ENCODE results near the gene NSFL1C.
"Not testable (repeated sequence)": the region's sequence is repeated elsewhere in the genome, so short reads cannot be mapped to it uniquely, and the experiment has no call there.

NSFL1C gene

GRCh38 chr20:1401451-1401907 is 65.2 kb downstream of the NSFL1C start:
- TF ChIP-seq CTCF (IDR thresholded peaks at IDR 0.05): no peak
- Histone ChIP-seq H3K9me3 (no peaks in the 10 kb centered on the region), H3K27me3 (peaks cover 0 to 40% of the 10 kb centered on the region in 2 donors), H3K4me3 (no peak overlapping the region), H3K4me1 (no peaks in the 10 kb centered on the region), H3K27ac (no peak overlapping the region), H3K36me3 (no peaks in the 10 kb centered on the region)
- DNase-seq: no peak
- intact Hi-C loops (cut with DNase I; ENCODE audit: low total_unique reads): no loop called here

- intact Hi-C loops (cut with DNase I; ENCODE audit: low total_unique reads); H3K27ac ChIP-seq; H3K9me3 ChIP-seq; H3K4me3 ChIP-seq; H3K4me1 ChIP-seq; DNase-seq; H3K36me3 ChIP-seq: not testable (repeated sequence)
- peaks cover 0 to 40% of the 10 kb centered on the region in 2 donors for H3K27me3 ChIP-seq
These were observed 66.8 kb downstream of the NSFL1C start for GRCh38 chr20:1399678-1400366.

GRCh38 chr20:1398185-1398584 is 68.5 kb downstream of the NSFL1C start:
- H3K4me1 ChIP-seq; H3K27ac ChIP-seq; H3K9me3 ChIP-seq; H3K4me3 ChIP-seq; H3K36me3 ChIP-seq; DNase-seq; intact Hi-C loops (cut with DNase I; ENCODE audit: low total_unique reads): not testable (repeated sequence)
- peaks cover 0 to 31% of the 10 kb centered on the region in 2 donors for H3K27me3 ChIP-seq

GRCh38 chr20:1397710-1398109 is 68.9 kb downstream of the NSFL1C start:
- intact Hi-C loops (cut with DNase I; ENCODE audit: low total_unique reads): no loop called here
- Histone ChIP-seq H3K4me3 (no peak overlapping the region), H3K4me1 (peaks cover 0 to 7% (median 5%) of the 10 kb centered on the region in 4 donors), H3K27ac (no peak overlapping the region), H3K27me3 (peaks cover 0 to 31% of the 10 kb centered on the region in 2 donors), H3K36me3 (no peaks in the 10 kb centered on the region), H3K9me3 (no peaks in the 10 kb centered on the region)
- TF ChIP-seq CTCF (IDR thresholded peaks at IDR 0.05): peak in 1 of 2 experiments; percentile 10
- DNase-seq: no peak

- peaks cover 0 to 26% of the 10 kb centered on the region in 2 donors for H3K27me3 ChIP-seq
- H3K27ac ChIP-seq: no peak overlapping the region
These were observed 69.9 kb downstream of the NSFL1C start for GRCh38 chr20:1396702-1397101.

GRCh38 chr20:1396264-1396663 is 70.4 kb downstream of the NSFL1C start:
- DNase-seq: no peak
- Histone ChIP-seq H3K4me1 (peaks cover 0 to 19% (median 12%) of the 10 kb centered on the region in 4 donors), H3K36me3 (no peaks in the 10 kb centered on the region), H3K4me3 (no peak overlapping the region), H3K27me3 (peaks cover 0 to 25% of the 10 kb centered on the region in 2 donors), H3K9me3 (no peaks in the 10 kb centered on the region), H3K27ac (no peak overlapping the region)
- intact Hi-C loops (cut with DNase I; ENCODE audit: low total_unique reads): no loop called here
- TF ChIP-seq CTCF (IDR thresholded peaks at IDR 0.05): no peak

More at GRCh38 chr20:1396702-1397101, 69.9 kb downstream of the NSFL1C start:
- Histone ChIP-seq H3K4me1 (peaks cover 0 to 15% (median 8%) of the 10 kb centered on the region in 4 donors), H3K4me3 (no peak overlapping the region), H3K9me3 (no peaks in the 10 kb centered on the region), H3K36me3 (no peaks in the 10 kb centered on the region)
- DNase-seq: no peak
- intact Hi-C loops (cut with DNase I; ENCODE audit: low total_unique reads): no loop called here
- no peak for TF ChIP-seq CTCF (IDR thresholded peaks at IDR 0.05)
